Ovary (tissue), 9 donors: ENCODE data around the gene KCNK2. TPM values are rescaled to one million over a fixed set of nuclear protein-coding genes. Genes with fewer than 3 reads are reported as not detected.

ENCODE experiments used
- DNase-seq, 5 donors: peaks; one replicate each; pipeline ENCODE4 v3.0.0-alpha.2; 2019 to 2020
- H3K27ac ChIP-seq, 2 donors: fragments of 200-600 bp; one replicate each; pipeline versions ENCODE4 v1.5.1 to v1.8.0; 2019 to 2022
- H3K27me3 ChIP-seq: fragments of 200-600 bp; one replicate; pipeline ENCODE4 v1.8.0; 2022
- H3K36me3 ChIP-seq: fragments of 200-600 bp; sonication (generic); one replicate; pipeline ENCODE4 v1.5.1; 2019
- H3K4me1 ChIP-seq: one replicate; pipeline ENCODE4 v1.8.1; 2013; ENCODE audit warnings: mild to moderate bottlenecking, moderate library complexity; ENCODE audit not compliant: insufficient read depth
- H3K4me3 ChIP-seq: fragments of 200-600 bp; sonication (generic); one replicate; pipeline ENCODE4 v1.5.1; 2017
- H3K9me3 ChIP-seq, 2 donors: fragments of 200-600 bp in 1 of 2; sonication (generic) in 1 of 2; one replicate each; pipeline versions ENCODE4 v1.5.1 to v1.8.1; 2013 to 2019; ENCODE audit warnings: mild to moderate bottlenecking in 1 of 2, moderate library complexity in 1 of 2
- EP300 ChIP-seq: sonication (generic); formaldehyde crosslinking; IDR thresholded peaks from one replicate; pipeline ENCODE4 v1.6.1; 2017; ENCODE audit warnings: antibody characterized with exemption
- POLR2A ChIP-seq: fragments of 450-650 bp; IDR thresholded peaks from one replicate; pipeline ENCODE4 v1.6.1; 2017; ENCODE audit warnings: antibody characterized with exemption, mild to moderate bottlenecking, moderate library complexity
- WGBS, 3 donors: extraction: QIAGEN DNeasy Blood & Tissue Kit in 1 of 3; methylation state at CpG; one replicate each; pipeline versions ENCODE4 v1.1.5 to v1.1.7; 2013 to 2017; 5-methylcytosine and 5-hydroxymethylcytosine counted together
- intact Hi-C, 4 donors: fragments of 100-400 bp; cut with DNase I; formaldehyde crosslinking; loops; one replicate each; pipeline versions ENCODE4 v1.11.0 to v1.15.1; 2022 to 2023
- polyA plus RNA-seq, 2 donors: library from polyadenylated mRNA; stranded (reverse); fragments of 200-250 nt in 1 of 2; fragments of 350-450 nt in 1 of 2; fragmentation: Illumina TruSeq in 1 of 2; extraction: RNeasy Lipid Tissue Mini Kit (QIAGEN cat#74804) in 1 of 2; gene quantifications; one replicate each; pipeline ENCODE4 v1.2.3, GENCODE V29; 2013 to 2014
- total RNA-seq, 7 donors: library from RNA; depleted of rRNA in 2 of 7; stranded (reverse); fragments of >200 nt in 2 of 7; fragmentation: NEBNext Ultra II Directional in 3 of 7; extraction: Animal tissue kit (Norgen Biotek cat#: 25700) in 3 of 7; gene quantifications; one replicate each; pipeline versions ENCODE4 v1.1.0 to v1.2.4, GENCODE V29; 2016 to 2023
- TF ChIP-seq, protein P1 (sequence below), 3 donors: fragments of 450-650 bp in 2 of 3; fragments of 200-600 bp in 1 of 3; IDR thresholded peaks; one replicate each; pipeline versions ENCODE4 v1.5.1 to v1.8.0; 2016 to 2022; ENCODE audit warnings: antibody characterized with exemption in 3 of 3, mild to moderate bottlenecking in 1 of 3
- donor health status: DM: no; HTN: no; CAD: no; lungs with moderate emphysema.
- donor health status: DM: no; HTN: no; CAD: no.
- donor health status: Bipolar disorder and iron deficiency.
- donor health status: DM: yes; HTN: yes; CAD: no.
- donor health status: DM: no; HTN: no; CAD: no.
- donor health status: DM: yes; HTN: yes; CAD: no.

Gene KCNK2
- total and polyA plus RNA-seq, 9 donors: 0.36 to 13.0 (median 1.6) TPM

DNA sequence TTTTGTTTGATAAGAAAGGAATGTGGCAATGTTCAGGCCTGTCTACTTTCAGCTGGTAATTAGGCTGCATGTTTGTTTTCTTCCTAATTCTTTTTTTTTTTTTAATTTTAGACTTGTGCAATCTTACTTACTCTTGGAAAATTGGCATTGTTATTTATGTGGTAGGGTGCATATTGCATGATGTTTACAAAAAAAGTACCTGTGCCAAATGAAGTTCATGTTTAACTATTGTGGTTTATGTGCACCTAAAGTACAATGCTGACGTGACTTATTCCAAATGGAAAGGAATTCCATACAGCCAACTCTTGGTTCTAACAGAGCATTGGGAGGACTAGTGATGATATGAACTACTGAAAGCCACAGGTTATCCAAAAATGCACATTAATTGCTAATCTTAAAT, 51.0 kb downstream of the KCNK2 start:
- 29 to 55% (median 39%) methylated on average over 1 of the region's 1 CpG for WGBS, 3 donors
- intact Hi-C loops: no loop called here

DNA sequence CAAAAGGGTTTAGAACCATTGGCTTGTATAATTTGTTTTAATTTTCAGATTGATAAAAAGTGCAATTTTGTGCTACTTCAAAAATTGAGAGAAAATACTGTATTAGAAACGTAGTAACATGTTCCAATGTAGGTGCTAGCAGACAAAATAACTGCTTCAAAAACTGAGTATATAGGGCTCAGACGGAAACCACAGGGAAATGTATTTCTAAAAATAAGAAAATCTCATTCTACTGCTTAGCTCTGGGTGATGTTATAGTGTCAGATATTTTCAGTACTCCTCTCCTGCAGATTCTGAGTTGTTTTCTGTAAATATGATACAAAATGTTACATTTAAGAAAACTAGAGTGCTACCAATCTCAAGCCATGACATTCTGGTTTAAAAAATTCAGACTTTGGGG, 55.4 kb downstream of the KCNK2 start:
- 39 to 52% (median 50%) methylated on average over 2 of the region's 2 CpGs for WGBS, 3 donors
- H3K36me3 ChIP-seq: no peaks in the 10 kb centered on the region
- TF ChIP-seq POLR2A (no peak), EP300 (no peak)
- TF ChIP-seq, protein P1, sequence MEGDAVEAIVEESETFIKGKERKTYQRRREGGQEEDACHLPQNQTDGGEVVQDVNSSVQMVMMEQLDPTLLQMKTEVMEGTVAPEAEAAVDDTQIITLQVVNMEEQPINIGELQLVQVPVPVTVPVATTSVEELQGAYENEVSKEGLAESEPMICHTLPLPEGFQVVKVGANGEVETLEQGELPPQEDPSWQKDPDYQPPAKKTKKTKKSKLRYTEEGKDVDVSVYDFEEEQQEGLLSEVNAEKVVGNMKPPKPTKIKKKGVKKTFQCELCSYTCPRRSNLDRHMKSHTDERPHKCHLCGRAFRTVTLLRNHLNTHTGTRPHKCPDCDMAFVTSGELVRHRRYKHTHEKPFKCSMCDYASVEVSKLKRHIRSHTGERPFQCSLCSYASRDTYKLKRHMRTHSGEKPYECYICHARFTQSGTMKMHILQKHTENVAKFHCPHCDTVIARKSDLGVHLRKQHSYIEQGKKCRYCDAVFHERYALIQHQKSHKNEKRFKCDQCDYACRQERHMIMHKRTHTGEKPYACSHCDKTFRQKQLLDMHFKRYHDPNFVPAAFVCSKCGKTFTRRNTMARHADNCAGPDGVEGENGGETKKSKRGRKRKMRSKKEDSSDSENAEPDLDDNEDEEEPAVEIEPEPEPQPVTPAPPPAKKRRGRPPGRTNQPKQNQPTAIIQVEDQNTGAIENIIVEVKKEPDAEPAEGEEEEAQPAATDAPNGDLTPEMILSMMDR (IDR thresholded peaks at IDR 0.05): no peak
- intact Hi-C loops: no loop called here
- H3K4me1 ChIP-seq: no peaks in the 10 kb centered on the region
- no peak overlapping the region for H3K27ac ChIP-seq
- no peak for DNase-seq
- no peak overlapping the region for H3K4me3 ChIP-seq
- no peaks in the 10 kb centered on the region for H3K27me3 ChIP-seq
- no peaks in the 10 kb centered on the region for H3K9me3 ChIP-seq

More for the DNA sequence above, 51.0 kb downstream of the KCNK2 start:
- no peak for DNase-seq
- Histone ChIP-seq H3K27me3 (no peaks in the 10 kb centered on the region), H3K9me3 (no peaks in the 10 kb centered on the region), H3K4me1 (no peaks in the 10 kb centered on the region), H3K36me3 (no peaks in the 10 kb centered on the region), H3K4me3 (no peak overlapping the region), H3K27ac (no peak overlapping the region)
- TF ChIP-seq POLR2A (no peak), EP300 (no peak)
- TF ChIP-seq, protein P1 (IDR thresholded peaks at IDR 0.05): no peak

DNA sequence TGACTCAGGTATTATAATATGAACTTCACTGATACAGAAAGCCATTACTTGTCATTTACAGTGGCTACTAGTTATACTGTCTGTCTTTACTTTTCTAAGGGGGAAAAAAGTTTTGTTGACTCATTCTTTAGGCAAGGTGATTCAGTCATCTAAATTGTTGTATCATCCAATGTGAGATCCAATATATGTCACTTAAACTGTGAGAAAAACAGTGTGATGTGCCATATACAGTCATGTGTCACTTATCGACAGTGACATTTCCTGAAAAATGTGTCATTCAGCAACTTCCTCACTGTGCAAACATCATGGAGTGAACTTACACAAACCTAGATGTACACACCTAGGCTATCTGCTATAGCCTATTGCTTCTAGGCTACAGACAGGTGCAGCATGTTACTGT, 57.6 kb downstream of the KCNK2 start:
- no peak overlapping the region for H3K4me3 ChIP-seq

DNA sequence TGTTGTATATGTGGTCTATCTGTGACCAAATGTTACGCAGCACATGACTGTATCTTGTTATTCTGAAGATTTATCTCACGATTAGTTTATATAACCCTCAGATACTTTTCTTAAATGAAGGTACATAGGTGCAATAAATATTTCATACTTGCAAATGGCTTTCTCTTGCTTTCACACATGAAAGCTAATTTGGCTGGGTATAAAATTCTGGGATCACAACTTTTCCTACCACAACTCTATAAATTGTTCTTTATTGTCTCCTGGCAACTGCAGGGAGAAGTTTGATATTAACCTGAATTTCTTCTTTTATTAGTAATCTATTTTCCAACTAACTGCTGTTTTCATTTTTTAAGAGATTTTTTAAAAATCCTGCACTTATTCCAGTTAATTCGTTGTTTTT, 58.9 kb downstream of the KCNK2 start:
- H3K27me3 ChIP-seq: no peaks in the 10 kb centered on the region
- no peak overlapping the region for H3K27ac ChIP-seq
- no peaks in the 10 kb centered on the region for H3K9me3 ChIP-seq
- intact Hi-C loops: no loop called here
- no peak for DNase-seq
- no peaks in the 10 kb centered on the region for H3K36me3 ChIP-seq
- H3K4me1 ChIP-seq: no peaks in the 10 kb centered on the region
- H3K4me3 ChIP-seq: no peak overlapping the region
- 77 to 92% (median 80%) methylated on average over 3 of the region's 3 CpGs for WGBS, 3 donors
- TF ChIP-seq EP300 (no peak), POLR2A (no peak)
- TF ChIP-seq, protein P1 (IDR thresholded peaks at IDR 0.05): no peak

More for the DNA sequence above, 57.6 kb downstream of the KCNK2 start:
- DNase-seq: no peak
- intact Hi-C loops: no loop called here
- 84 to 97% (median 96%) methylated on average over 1 of the region's 1 CpG for WGBS, 3 donors
- H3K9me3 ChIP-seq: no peaks in the 10 kb centered on the region
- no peaks in the 10 kb centered on the region for H3K27me3 ChIP-seq
- no peaks in the 10 kb centered on the region for H3K4me1 ChIP-seq
- H3K27ac ChIP-seq: no peak overlapping the region
- TF ChIP-seq POLR2A (no peak), EP300 (no peak)
- TF ChIP-seq, protein P1 (IDR thresholded peaks at IDR 0.05): no peak
- no peaks in the 10 kb centered on the region for H3K36me3 ChIP-seq
